Measurements from ENCODE around the gene MTUS2. TPM values are rescaled to one million over a fixed set of nuclear protein-coding genes. Genes with fewer than 3 reads are reported as not detected.

The MTUS2 gene
- total and polyA plus RNA-seq, 2 experiments from 2014 or later, result 0.27 to 0.38 TPM

- no peaks in the 10 kb centered on the region for H3K9me2 ChIP-seq (ENCODE audit: insufficient read depth)
- H2AFZ ChIP-seq, result no peak overlapping the region
- H3K27ac ChIP-seq (ENCODE audit: low read depth), result no peak overlapping the region
- Mint-ChIP-seq H3K4me3 (no peak overlapping the region), H3K4me1 (peaks cover 8% of the 10 kb centered on the region; the same call in 2 of the 3 replicates), H3K27me3 (ENCODE audit: insufficient read depth, low read depth, poor library complexity) (no peaks in the 10 kb centered on the region), H3K36me3 (ENCODE audit: low read depth) (no peaks in the 10 kb centered on the region; the same call in 1 of the 3 replicates), H3K27ac (no peak overlapping the region), H3K9me3 (peaks cover 3% of the 10 kb centered on the region; the same call in 1 of the 3 replicates)
- no peaks in the 10 kb centered on the region for H3K36me3 ChIP-seq (ENCODE audit: insufficient read depth)
- DNase-seq (ENCODE audit: low spot score), result no peak
- H3K27me3 ChIP-seq (ENCODE audit: insufficient read depth), result no peaks in the 10 kb centered on the region
- H3K4me2 ChIP-seq, result no peak overlapping the region
- TF ChIP-seq POLR2AphosphoS5 (IDR thresholded peaks at IDR 0.05; ENCODE audit: low read depth) (no peak), REST (IDR thresholded peaks at IDR 0.05; ENCODE audit: unreplicated experiment) (no peak), ZNF462 (CRISPR knock-in tag; IDR thresholded peaks at IDR 0.05) (no peak), JUNB (IDR thresholded peaks at IDR 0.05; ENCODE audit: unreplicated experiment) (no peak), CREB1 (CRISPR knock-in tag; IDR thresholded peaks at IDR 0.05; ENCODE audit: low read depth) (no peak), NANOG (IDR thresholded peaks at IDR 0.05; ENCODE audit: borderline replicate concordance) (no peak), STAT1 (IDR thresholded peaks at IDR 0.05; ENCODE audit: unreplicated experiment) (no peak), ZNF114 (CRISPR knock-in tag; IDR thresholded peaks at IDR 0.05) (no peak), EZH2 (IDR thresholded peaks at IDR 0.05; ENCODE audit: low read depth, unreplicated experiment) (no peak), CTCF (conservative IDR thresholded peaks at IDR 0.05; ENCODE audit: low read depth in 2 of 2) (no peak), EZH2phosphoT487 (IDR thresholded peaks at IDR 0.05; ENCODE audit: unreplicated experiment) (no peak), ETS1 (IDR thresholded peaks at IDR 0.05) (no peak), ZNF331 (CRISPR knock-in tag; IDR thresholded peaks at IDR 0.05; ENCODE audit: low read depth) (no peak)
- no peaks in the 10 kb centered on the region for H3K79me2 ChIP-seq (replicated peaks; ENCODE audit: insufficient read depth)
- no peaks in the 10 kb centered on the region for H3F3A ChIP-seq (replicated peaks; ENCODE audit: low read depth)
- H4K20me1 ChIP-seq (replicated peaks; ENCODE audit: insufficient read depth), result no peaks in the 10 kb centered on the region
- no peak overlapping the region for H3K4me3 ChIP-seq
- no peaks in the 10 kb centered on the region for H3K4me1 ChIP-seq (ENCODE audit: insufficient read depth)
- ATAC-seq, result no peak
These were observed 633.5 kb downstream of the MTUS2 start for GRCh38 chr13:29453617-29454011.
